Right kidney (tissue), 1 donor: Measurements from ENCODE around the gene BRAF.
"Not testable (repeated sequence)": the region's sequence is repeated elsewhere in the genome, so short reads cannot be mapped to it uniquely, and the experiment has no call there.

Experiments used
- DNase-seq: peaks from one replicate; pipeline ENCODE4 v3.0.0-alpha.2; 2016

The BRAF gene

GRCh38 chr7:140881507-140882228 is 43.1 kb downstream of the BRAF start:
- no peak for DNase-seq

- no peak for DNase-seq
Observed at GRCh38 chr7:140877249-140877524, 47.5 kb downstream of the BRAF start.

DNA sequence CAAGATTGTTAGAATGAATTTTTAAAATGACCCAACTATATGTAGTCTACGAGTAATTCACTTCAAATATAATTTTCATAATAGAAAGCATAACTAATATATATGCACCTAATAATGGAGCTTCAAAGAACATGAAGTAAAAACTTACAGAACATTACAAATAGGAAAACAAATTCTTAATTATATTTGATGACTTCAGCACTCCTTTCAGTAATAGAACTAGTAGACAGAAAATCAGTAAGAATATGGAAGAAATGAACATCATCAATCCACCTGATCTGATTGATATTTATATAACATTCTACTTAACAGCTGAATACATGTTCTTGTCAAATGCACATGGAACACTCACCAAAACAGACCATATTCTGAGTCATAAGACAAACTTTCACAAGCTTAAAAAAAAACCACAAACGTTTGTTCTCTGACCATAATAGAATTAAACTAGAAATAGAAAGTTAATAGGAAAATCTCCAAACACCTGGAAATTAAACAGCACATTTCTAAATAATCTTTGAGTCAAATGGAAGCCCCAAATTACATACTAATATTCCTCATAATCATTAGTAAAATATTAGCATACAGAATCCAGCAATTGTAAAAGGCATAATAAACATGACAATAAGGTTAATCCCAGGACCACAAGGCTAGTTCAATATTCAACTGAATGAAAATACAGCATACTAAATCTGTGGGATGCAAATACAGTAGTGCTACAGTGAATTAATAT is 48.0 kb downstream of the BRAF start:
- DNase-seq = no peak

- no peak for DNase-seq
Observed at GRCh38 chr7:140873434-140873833, 51.3 kb downstream of the BRAF start.

DNA sequence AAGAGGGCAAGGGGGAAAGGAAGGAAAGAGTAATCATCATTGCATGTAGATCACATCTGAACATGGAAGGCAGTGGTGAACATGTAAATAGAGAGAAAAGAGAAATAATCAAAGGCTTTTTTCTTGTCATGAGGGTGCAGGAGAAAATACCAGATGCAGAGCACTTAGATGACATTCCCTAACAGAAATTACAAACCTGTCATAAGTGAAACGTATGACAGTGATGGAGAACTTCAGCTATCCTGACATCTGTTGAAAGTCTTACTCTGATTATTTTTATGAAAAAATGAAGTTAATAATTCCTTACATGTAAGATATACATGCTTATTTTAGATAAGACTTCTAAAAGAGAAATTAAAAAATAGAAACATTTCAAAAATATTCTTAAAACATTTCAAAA is 54.7 kb downstream of the BRAF start:
- no peak for DNase-seq

DNA sequence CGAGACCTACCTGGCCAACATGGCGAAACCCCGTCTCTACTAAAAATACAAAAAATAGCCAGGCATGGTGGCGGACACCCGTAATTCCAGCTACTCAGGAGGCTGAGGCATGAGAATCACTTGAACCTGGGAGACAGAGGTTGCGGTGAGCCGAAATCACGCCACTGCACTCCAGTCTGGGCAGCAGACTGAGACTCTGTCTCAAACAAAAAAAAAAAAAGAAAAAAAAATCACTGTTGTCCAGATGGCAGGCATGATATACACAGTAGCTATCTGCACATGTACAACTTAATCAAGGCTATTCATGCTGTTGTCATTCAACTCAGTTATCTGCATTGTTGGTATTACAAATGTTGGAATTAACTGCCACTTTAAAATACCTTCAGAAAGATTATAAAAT is 55.3 kb downstream of the BRAF start:
- DNase-seq = no peak

DNA sequence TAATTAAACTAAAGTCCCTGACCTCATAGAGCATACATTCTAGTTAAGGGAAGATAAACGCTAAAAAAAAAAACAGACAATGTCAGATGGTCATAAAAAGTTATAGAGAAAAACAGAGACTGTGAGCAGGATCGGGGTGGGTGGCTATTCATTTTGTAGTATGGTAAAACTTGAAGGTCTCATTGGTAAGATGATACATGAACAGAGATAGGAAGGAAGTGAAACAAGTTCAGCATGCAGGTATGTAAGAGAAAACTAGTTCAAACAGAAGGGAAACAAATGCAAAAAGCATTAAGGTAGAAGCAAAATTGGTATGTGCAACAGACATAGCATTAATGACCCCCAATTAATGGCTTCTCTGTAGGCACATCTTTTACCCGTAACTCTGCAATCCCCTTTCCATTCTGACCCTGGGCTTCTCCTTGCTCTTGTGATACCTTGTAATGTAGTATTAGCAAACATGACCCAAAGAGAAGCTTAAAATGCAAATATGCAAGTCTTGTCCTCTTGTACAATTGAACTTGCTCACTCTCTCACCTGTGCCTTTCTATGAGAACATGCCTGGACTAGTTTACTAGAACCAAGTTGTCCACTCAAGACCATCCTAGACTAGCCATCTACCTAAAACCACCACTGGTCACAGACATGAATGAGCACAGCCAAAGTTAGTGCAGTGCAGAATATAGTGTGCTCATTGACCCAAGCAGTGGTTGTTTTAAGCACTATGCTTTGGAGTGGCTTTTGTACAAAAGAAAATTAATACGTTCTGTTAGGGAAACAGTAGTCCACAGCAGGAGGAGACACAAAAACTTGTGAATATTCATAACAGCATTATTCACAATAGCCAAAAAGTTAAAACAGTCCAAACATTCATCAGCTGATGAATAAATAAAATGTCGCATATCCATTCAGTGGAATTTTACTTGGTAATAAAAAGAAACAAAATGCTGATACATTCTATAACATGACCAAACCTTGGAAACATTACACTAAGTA is 57.0 kb downstream of the BRAF start:
- no peak for DNase-seq

GRCh38 chr7:140866926-140867325 is 57.8 kb downstream of the BRAF start:
- DNase-seq = no peak

GRCh38 chr7:140864732-140865131 is 60.0 kb downstream of the BRAF start:
- no peak for DNase-seq

GRCh38 chr7:140863867-140864266 is 60.9 kb downstream of the BRAF start:
- no peak for DNase-seq

- DNase-seq = no peak
Observed at GRCh38 chr7:140863184-140863583, 61.5 kb downstream of the BRAF start.

DNA sequence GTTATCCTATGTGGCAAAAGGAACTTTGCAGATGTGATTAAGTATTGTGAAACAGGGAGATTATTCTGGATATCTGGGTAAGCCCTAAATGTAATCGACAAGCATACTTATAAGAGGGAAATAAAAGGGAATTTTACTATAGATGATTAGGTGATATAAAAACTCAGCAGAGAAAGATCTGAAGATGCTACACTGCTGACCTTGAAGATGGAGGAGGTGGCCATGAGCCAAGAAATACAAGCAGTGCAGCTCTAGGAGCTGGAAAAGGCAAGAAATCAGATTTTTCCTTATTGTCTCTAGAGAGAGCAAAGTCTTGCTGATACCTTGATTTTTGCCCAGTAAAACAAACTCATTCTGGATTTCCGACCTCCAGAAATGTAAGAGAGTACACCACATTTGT is 67.7 kb downstream of the BRAF start:
- no peak for DNase-seq

DNA sequence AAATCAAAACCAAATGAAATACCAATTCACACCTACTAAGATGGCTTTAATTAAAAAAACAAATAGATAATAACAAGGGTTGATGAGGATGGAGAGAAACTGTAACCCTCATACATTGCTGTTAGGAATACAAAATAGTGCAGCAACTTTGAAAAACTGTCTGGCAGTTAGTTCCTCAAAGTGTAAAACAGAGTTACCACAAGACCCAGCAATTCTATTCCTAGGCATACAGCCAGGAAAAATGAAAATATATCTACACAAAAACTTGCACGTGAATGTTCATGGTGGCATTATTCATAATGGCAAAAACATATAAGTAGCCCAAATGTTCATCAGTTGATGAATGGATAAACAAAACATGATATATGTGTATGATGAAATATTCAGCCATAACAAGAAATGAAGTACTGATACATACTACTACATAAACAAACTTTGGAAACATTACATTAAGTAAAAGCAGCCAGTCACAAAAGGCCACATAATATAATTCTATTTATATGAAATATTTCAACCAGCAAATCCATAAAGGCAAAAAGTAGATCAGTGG is 83.5 kb downstream of the BRAF start:
- DNase-seq = no peak

- DNase-seq = no peak
Observed at GRCh38 chr7:140831724-140832123, 93.0 kb downstream of the BRAF start.

DNA sequence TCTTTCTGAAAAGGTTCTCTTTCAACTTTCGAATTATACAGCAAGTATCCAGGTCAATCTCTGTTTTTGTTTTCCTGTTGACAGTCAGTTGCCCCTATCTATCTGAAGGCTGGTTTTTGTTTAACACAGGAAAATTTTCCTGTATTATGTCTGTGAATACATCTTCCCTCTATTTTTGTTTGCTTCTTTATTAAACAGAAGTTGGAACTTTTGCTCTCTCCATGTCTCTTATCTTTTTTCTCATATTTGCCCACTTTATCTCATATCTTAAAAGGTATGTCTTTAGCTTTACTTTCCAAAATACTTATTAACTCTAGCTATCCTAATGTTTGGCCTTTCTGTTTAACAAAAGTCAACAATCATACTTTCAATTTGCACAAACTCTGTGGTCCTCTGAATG is 95.0 kb downstream of the BRAF start:
- no peak for DNase-seq

- DNase-seq = no peak
Observed at GRCh38 chr7:140828741-140829140, 96.0 kb downstream of the BRAF start.

- DNase-seq = not testable (repeated sequence)
Observed at GRCh38 chr7:140817383-140817782, 107.3 kb downstream of the BRAF start.

DNA sequence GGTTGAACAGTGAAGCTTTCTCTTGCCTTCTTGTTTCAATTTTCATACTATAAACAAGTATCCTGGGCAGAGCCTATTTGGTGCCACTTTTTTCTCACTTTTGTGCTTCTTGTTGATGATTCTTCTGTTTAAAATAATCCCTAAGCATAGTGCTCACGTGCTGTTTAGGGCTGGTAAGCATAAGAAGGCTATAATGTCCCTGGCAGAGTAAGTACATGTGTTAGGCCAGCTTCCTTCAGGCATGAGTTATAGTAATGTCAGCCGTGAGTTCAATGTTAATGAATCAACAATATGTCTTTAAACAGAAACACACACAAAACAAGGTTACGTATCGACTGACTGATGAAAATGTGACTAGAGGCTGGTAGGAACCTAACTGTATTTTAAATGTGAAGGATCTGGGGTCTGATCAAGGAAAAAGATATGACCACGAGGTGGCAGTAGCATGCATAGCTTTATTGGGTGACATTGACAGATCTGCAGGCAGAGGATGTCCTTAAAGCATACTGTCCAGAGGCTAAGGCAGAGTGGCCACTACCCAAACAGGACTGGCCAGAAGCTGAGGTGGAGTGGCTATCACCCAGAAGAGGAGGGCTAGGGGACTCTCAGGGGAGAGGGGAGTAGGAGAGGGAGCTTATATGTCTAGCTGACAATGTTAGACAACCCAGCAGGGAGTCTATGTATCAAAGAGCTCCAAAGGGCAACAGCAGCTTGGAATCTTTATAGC is 113.7 kb downstream of the BRAF start:
- DNase-seq = peak; percentile 39

- no peak for DNase-seq
Observed at GRCh38 chr7:140810385-140810784, 114.3 kb downstream of the BRAF start.

- DNase-seq = no peak
Observed at GRCh38 chr7:140778975-140779374, 145.8 kb downstream of the BRAF start.

DNA sequence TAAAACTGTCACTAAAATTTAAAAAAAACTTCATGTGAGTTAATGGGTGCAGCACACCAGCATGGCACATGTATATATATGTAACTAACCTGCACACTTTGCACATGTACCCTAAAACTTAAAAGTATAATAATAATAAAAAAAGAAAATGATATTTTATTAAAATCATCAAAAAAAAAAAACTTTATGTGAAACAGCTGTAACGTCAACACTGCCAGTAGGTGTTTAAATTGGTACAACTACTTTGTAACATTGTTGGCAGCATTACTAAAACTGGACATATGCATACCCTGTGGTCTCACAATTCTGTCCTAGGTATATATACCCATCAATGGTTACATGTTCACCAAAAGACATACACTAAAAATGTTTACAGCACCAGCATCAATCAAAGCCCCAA is 146.2 kb downstream of the BRAF start:
- DNase-seq = no peak

- no peak for DNase-seq
Observed at GRCh38 chr7:140774371-140774770, 150.4 kb downstream of the BRAF start.
